GM21381 (cell line): ENCODE data around the gene CDKL4.
"Not testable (repeated sequence)": the region's sequence is repeated elsewhere in the genome, so short reads cannot be mapped to it uniquely, and the experiment has no call there.

Experiments
- ATAC-seq: cut with Tn5 transposase; IDR thresholded peaks from one replicate; pipeline ENCODE4 v1.9.1; 2021; ENCODE audit warnings: mild to moderate bottlenecking, moderate library complexity; ENCODE audit not compliant: unreplicated experiment

Gene CDKL4

GRCh38 chr2:39179974-39180960, 63.5 kb downstream of the CDKL4 start:
- ATAC-seq = no peak

GRCh38 chr2:39178756-39179155, 65.0 kb downstream of the CDKL4 start:
- ATAC-seq = no peak

- ATAC-seq = no peak
Measured at GRCh38 chr2:39176997-39177396, 66.8 kb downstream of the CDKL4 start.

GRCh38 chr2:39175026-39175812, 68.6 kb downstream of the CDKL4 start:
- no peak for ATAC-seq

- ATAC-seq = no peak
Measured at GRCh38 chr2:39174022-39174421, 69.7 kb downstream of the CDKL4 start.

- ATAC-seq = not testable (repeated sequence)
Measured at GRCh38 chr2:39172047-39172706, 71.6 kb downstream of the CDKL4 start.

GRCh38 chr2:39171621-39172020, 72.1 kb downstream of the CDKL4 start:
- ATAC-seq = no peak

GRCh38 chr2:39164089-39164488, 79.7 kb downstream of the CDKL4 start:
- no peak for ATAC-seq

- no peak for ATAC-seq
Measured at GRCh38 chr2:39160982-39161381, 82.8 kb downstream of the CDKL4 start.

GRCh38 chr2:39159283-39159682, 84.5 kb downstream of the CDKL4 start:
- no peak for ATAC-seq

- ATAC-seq = no peak
Measured at GRCh38 chr2:39158351-39158750, 85.4 kb downstream of the CDKL4 start.

GRCh38 chr2:39156846-39157245, 86.9 kb downstream of the CDKL4 start:
- no peak for ATAC-seq

- ATAC-seq = no peak
Measured at GRCh38 chr2:39156107-39156506, 87.7 kb downstream of the CDKL4 start.

GRCh38 chr2:39155573-39155972, 88.2 kb downstream of the CDKL4 start:
- not testable (repeated sequence) for ATAC-seq

- no peak for ATAC-seq
Measured at GRCh38 chr2:39154944-39155343, 88.8 kb downstream of the CDKL4 start.

- no peak for ATAC-seq
Measured at GRCh38 chr2:39153312-39153711, 90.5 kb downstream of the CDKL4 start.

- ATAC-seq = no peak
Measured at GRCh38 chr2:39152504-39152903, 91.3 kb downstream of the CDKL4 start.

GRCh38 chr2:39150890-39151497, 92.8 kb downstream of the CDKL4 start:
- no peak for ATAC-seq

GRCh38 chr2:39150102-39150562, 93.6 kb downstream of the CDKL4 start:
- ATAC-seq = no peak

GRCh38 chr2:39146630-39147029, 97.1 kb downstream of the CDKL4 start:
- no peak for ATAC-seq
